GM10266 (cell line): ENCODE results near the gene SNX1.

ENCODE experiments used
- DNase-seq: peaks from one replicate; pipeline ENCODE4 v3.0.0; 2012; ENCODE audit errors: extremely low spot score
- TF ChIP-seq, protein P1 (sequence below): IDR thresholded peaks from 2 replicates; pipeline ENCODE4 v1.5.1; 2012; ENCODE audit warnings: mild to moderate bottlenecking, low read depth; ENCODE audit not compliant: control insufficient read depth, insufficient read depth; ENCODE audit errors: missing control alignments

Gene SNX1

DNA sequence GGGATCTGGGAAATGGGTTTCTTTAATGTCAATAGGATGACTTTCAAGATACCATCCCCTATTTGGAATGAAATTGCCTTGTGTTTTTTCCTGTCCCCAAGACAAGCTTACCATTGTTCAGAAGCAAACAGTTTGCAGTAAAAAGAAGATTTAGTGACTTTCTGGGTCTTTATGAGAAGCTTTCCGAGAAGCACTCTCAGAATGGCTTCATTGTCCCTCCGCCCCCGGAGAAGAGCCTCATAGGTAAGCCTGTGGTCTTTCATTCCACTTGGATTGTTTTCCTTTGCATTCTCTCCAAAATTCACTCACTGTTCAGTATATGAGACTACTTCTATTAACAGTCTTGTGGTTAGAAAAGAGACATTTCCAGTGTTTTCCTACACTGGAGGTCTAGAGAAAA is 30.2 kb downstream of the SNX1 start:
- TF ChIP-seq, protein P1, sequence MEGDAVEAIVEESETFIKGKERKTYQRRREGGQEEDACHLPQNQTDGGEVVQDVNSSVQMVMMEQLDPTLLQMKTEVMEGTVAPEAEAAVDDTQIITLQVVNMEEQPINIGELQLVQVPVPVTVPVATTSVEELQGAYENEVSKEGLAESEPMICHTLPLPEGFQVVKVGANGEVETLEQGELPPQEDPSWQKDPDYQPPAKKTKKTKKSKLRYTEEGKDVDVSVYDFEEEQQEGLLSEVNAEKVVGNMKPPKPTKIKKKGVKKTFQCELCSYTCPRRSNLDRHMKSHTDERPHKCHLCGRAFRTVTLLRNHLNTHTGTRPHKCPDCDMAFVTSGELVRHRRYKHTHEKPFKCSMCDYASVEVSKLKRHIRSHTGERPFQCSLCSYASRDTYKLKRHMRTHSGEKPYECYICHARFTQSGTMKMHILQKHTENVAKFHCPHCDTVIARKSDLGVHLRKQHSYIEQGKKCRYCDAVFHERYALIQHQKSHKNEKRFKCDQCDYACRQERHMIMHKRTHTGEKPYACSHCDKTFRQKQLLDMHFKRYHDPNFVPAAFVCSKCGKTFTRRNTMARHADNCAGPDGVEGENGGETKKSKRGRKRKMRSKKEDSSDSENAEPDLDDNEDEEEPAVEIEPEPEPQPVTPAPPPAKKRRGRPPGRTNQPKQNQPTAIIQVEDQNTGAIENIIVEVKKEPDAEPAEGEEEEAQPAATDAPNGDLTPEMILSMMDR: no peak
- DNase-seq: no peak

DNA sequence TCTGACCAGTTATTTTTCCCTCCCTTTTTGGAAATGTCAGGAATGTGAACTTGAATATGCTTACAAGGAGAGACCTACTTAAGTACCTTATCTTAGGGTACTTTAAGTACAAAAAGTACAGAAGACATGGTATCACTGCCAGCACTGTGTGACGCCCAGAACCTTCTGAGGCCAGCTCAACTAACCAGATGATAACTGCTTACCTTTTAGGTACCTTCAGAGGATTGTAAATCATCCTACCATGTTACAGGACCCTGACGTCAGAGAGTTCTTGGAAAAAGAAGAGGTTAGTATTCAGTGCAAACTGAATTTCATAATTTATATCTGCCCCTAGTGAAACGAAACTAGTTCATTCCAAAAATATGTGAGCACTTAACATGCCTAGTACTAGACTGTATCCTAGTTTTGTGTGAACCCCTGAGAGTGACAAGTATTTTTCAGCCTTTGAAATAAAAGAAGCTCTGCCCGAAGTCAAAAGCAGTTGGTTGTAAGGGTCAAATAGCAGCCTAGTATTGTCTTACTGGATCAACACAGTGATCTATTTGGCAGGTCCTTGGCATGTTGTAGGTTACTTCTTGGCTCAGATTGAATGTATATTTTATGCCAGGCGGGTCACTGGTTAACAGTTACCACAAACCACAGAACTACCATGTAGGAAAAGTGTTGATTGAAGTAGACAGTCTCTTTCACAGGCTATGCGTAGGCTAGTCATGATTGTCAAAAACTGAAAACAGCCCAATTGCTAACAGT is 31.9 kb downstream of the SNX1 start:
- no peak for DNase-seq
- TF ChIP-seq, protein P1: no peak

DNA sequence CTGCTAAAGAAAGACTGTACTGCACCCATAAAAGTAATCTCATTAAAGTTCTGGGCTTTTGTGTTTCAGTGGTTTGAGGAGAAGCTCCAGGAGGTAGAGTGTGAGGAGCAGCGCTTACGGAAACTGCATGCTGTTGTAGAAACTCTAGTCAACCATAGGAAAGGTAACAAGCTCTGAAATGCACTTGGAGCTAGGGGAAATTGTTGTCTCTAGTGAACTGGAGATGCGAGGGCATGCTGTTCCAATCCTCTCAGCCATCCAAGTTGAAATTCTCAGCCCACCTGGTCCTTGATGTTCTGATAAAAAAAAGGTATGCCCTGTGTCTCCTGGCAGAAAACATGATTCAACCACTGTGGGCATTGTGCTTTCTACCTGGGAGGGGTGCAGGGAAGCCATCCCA is 34.4 kb downstream of the SNX1 start:
- no peak for DNase-seq
- TF ChIP-seq, protein P1: no peak

DNA sequence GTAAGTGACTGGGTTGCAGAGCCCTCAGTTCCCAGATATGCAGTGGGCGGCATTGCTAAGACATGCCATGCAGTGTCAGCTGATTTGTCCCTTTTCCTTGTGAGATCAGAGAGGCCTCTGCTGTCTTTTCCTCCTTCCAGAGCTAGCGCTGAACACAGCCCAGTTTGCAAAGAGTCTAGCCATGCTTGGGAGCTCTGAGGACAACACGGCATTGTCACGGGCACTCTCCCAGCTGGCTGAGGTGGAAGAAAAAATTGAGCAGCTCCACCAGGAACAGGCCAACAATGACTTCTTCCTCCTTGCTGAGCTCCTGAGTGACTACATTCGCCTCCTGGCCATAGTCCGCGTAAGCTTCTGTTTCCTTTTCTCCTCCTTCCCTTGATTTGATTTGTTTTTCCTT is 35.8 kb downstream of the SNX1 start:
- no peak for DNase-seq

DNA sequence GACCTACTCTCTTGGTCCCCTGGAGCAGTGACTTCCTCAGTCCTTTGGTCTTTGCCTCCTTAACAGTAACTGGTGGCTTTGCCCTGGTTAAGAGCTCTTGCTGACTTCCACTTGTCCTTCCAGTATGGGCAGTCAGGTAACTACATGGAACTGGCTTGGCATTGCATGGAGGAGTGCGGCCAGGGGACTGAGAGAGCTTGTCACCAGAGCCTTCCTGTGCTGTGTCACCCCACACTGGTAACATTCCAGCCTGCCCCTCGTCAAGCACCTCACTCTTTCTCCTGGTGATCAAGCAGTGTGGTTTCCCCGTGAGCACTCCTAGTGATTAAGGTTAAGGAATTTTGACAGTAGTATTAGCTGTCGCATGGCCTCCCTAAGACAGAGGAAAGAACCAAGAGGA is 36.4 kb downstream of the SNX1 start:
- no peak for DNase-seq
- TF ChIP-seq, protein P1: no peak

More for the DNA sequence above, 35.8 kb downstream of the SNX1 start:
- TF ChIP-seq, protein P1: no peak

DNA sequence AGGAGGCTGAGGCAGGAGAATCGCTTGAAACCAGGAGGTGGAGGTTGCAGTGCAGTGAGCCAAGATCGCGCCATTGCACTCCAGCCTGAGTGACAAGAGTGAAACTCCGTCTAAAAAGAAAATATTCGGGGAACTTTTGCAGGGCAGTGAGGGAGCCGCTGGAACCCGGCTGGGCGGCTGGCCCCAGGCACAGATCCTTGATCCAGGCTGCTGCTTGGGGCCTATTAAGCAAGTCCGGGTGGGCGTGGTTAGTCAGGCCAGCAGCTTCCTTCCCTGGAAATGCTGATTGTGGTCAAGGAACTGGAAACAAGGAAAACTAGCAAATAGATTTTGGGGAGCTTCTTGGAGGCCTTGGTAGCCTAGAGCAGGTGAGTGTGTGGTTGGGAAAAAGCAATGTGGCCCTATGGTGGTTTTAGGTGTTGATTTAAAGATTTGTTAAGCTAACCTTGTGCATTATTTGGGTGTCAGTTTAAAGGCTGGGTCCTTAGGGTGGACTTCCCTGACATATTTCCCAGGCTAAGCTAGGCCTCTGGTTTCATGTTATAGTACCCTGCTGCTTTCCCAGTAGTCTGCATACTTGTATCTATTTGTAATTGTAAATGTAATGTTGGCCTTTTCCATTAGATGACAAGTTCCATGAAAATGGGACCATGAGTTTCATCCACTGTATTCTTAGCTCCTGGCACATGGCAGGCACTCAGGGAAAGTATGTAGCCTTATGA is 38.0 kb downstream of the SNX1 start:
- DNase-seq: no peak
- TF ChIP-seq, protein P1: no peak

DNA sequence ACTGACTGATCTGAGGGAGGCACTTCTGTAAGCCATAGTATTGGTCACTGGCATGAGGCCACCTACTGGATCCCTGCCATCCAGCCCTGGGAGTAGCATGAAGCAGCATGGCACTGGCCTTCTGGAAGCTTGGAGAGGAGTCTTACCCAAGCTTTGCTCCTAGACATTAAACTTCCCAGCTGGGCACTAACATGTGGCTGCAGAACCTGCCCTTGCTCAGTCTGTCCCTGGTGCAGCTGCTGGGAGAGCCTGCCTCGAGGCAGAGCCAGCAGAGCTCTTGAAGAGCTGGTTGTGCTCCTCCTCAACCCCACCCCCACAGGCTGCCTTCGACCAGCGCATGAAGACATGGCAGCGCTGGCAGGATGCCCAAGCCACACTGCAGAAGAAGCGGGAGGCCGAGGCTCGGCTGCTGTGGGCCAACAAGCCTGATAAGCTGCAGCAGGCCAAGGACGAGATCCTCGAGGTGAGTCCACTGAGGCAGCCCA is 38.6 kb downstream of the SNX1 start:
- no peak for DNase-seq
- TF ChIP-seq, protein P1: no peak
